GM12878 (cell line): ENCODE data around the gene MTTP. TPM values are rescaled to one million over a fixed set of nuclear protein-coding genes. Genes with fewer than 3 reads are reported as not detected.

Experiments
- ATAC-seq: fragments of 200-7000 bp; cut with Tn5 transposase; 3 replicates; pipeline ENCODE4 v1.9.1; 2020; ENCODE audit warnings: mild to moderate bottlenecking, moderate library complexity
- BruUV-seq: library from RNA; stranded (reverse); fragments of 400-500 nt; replicated peaks from 2 replicates; lab custom pipeline; 2021; lab: Mats Ljungman, UMichigan
- CTCF ChIA-PET: fragments of 300-600 bp; sonication (Branson Sonifier 250); formaldehyde crosslinking; extraction: SDS; loops from one replicate; lab custom pipeline; 2021; ENCODE audit warnings: inconsistent platforms; lab: Yijun Ruan, JAX
- POLR2A ChIA-PET: fragments of 350-600 bp; formaldehyde crosslinking; extraction: SDS; loops from one replicate; lab custom pipeline; 2021; ENCODE audit warnings: inconsistent platforms; lab: Charles Lee
- RAD21 ChIA-PET: fragments of 300-600 bp; sonication (Branson Sonifier 250); formaldehyde crosslinking; loops from one replicate; lab custom pipeline; 2023; ENCODE audit warnings: antibody characterized with exemption; ENCODE audit not compliant: unreplicated experiment; lab: Charles Lee
- SMC1A ChIA-PET: fragments of 300-600 bp; sonication (Branson Sonifier 250); formaldehyde crosslinking; loops from one replicate; lab custom pipeline; 2023; ENCODE audit not compliant: unreplicated experiment, uncharacterized antibody; lab: Charles Lee
- DNase-seq: peaks from one replicate; pipeline ENCODE4 v3.0.0-alpha.2; 2011; ENCODE audit warnings: low read depth, low spot score
- FAIRE-seq: peaks from 3 replicates; lab custom pipeline; 2011; peaks lifted over from hg19 to GRCh38; lab: Jason Lieb, UNC
- H2AFZ ChIP-seq: 2 replicates; pipeline ENCODE4 v1.6.0; 2011; ENCODE audit warnings: low read depth, low read length, control low read depth; ENCODE audit not compliant: control insufficient read depth
- H3K27ac ChIP-seq: 2 replicates; pipeline ENCODE4 v1.5.1; 2011; ENCODE audit warnings: control low read depth; ENCODE audit not compliant: control insufficient read depth, insufficient read depth
- H3K27me3 ChIP-seq, 2 experiments: replicated peaks in 1 of 2; 2 replicates each; pipeline versions ENCODE4 v1.6.0 to v1.6.1; 2011; ENCODE audit warnings: low read length in 1 of 2; ENCODE audit not compliant: control insufficient read depth in 2 of 2, insufficient read depth in 2 of 2
- H3K36me3 ChIP-seq, 2 experiments: 2 replicates each; pipeline ENCODE4 v1.5.1; 2011; ENCODE audit warnings: low read length in 1 of 2; ENCODE audit not compliant: control insufficient read depth in 2 of 2, insufficient read depth in 2 of 2
- H3K4me1 ChIP-seq: 2 replicates; pipeline ENCODE4 v1.6.1; 2011; ENCODE audit warnings: mild to moderate bottlenecking, low read length, moderate library complexity, mixed read lengths; ENCODE audit not compliant: control insufficient read depth, insufficient read depth
- H3K4me2 ChIP-seq: 2 replicates; pipeline ENCODE4 v1.6.0; 2011; ENCODE audit warnings: control low read depth; ENCODE audit not compliant: control insufficient read depth, insufficient read depth
- H3K4me3 ChIP-seq: fragments of 200-600 bp; sonication (generic); 2 replicates; pipeline ENCODE4 v1.5.1; 2016
- H3K79me2 ChIP-seq: 2 replicates; pipeline ENCODE4 v1.6.0; 2011; ENCODE audit warnings: low read length; ENCODE audit not compliant: control insufficient read depth, insufficient read depth
- H3K9ac ChIP-seq: 2 replicates; pipeline ENCODE4 v1.8.0; 2011; ENCODE audit warnings: low read length, control low read depth, mixed read lengths; ENCODE audit not compliant: control insufficient read depth, insufficient read depth
- H3K9me3 ChIP-seq: replicated peaks from 3 replicates; pipeline ENCODE4 v1.5.1; 2011; ENCODE audit warnings: mild to moderate bottlenecking, low read length; ENCODE audit not compliant: control insufficient read depth, insufficient read depth
- H4K20me1 ChIP-seq: 2 replicates; pipeline ENCODE4 v1.6.0; 2011; ENCODE audit not compliant: control insufficient read depth, insufficient read depth
- CBX5 ChIP-seq: sonication (generic); IDR thresholded peaks from 2 replicates; pipeline ENCODE4 v1.6.1; 2016; ENCODE audit warnings: low read depth, moderate library complexity, mild to moderate bottlenecking, inconsistent platforms
- FOS ChIP-seq: IDR thresholded peaks from 3 replicates; pipeline ENCODE4 v1.6.1; 2011; ENCODE audit warnings: borderline replicate concordance; ENCODE audit not compliant: insufficient read length; ENCODE audit errors: extremely low read depth
- KAT2A ChIP-seq: conservative IDR thresholded peaks from 2 replicates; pipeline ENCODE4 v1.6.1; 2011; ENCODE audit warnings: low read depth, low read length; ENCODE audit not compliant: control insufficient read depth
- KDM1A ChIP-seq: fragments of 200-600 bp; sonication (generic); IDR thresholded peaks from 2 replicates; pipeline ENCODE4 v1.6.1; 2016; ENCODE audit warnings: borderline replicate concordance
- RELA ChIP-seq: fragments of 450-650 bp; IDR thresholded peaks from 2 replicates; pipeline ENCODE4 v1.8.0; 2014; ENCODE audit warnings: borderline replicate concordance; ENCODE audit not compliant: partially characterized antibody
- SP1 ChIP-seq: IDR thresholded peaks from one replicate; pipeline ENCODE4 v1.6.1; 2011; ENCODE audit warnings: low read depth, low read length
- SREBF1 ChIP-seq: IDR thresholded peaks from 2 replicates; pipeline ENCODE4 v1.6.1; 2012; ENCODE audit warnings: mild to moderate bottlenecking, low read length
- WGBS: methylation state at CpG from one replicate; pipeline ENCODE4 v1.1.6; 2016; ENCODE audit warnings: low lambda C conversion rate; ENCODE audit not compliant: insufficient replicate concordance, insufficient coverage; ENCODE audit errors: missing lambda C conversion rate; 5-methylcytosine and 5-hydroxymethylcytosine counted together
- in situ Hi-C: fragments of 300-500 bp; cut with MboI; formaldehyde crosslinking; loops from 9 replicates; pipeline ENCODE4 v1.14.3; 2018; ENCODE audit warnings: mixed read lengths
- intact Hi-C: fragments of 100-400 bp; cut with micrococcal nuclease; formaldehyde crosslinking; loops from one replicate; pipeline ENCODE4 v1.14.2; 2022; ENCODE audit not compliant: unreplicated experiment
- polyA plus RNA-seq, 11 experiments: library from polyadenylated mRNA; depleted of rRNA in 4 of 11; unstranded in 6 of 11; stranded (reverse) in 5 of 11; fragments of >200 nt; fragmentation: Nextera tagmentation in 4 of 11; fragmentation: Illumina TruSeq in 1 of 11; extraction: Ambion mirVana in 4 of 11; extraction: Trizol in 1 of 11; gene quantifications; 1 replicate in 1 of 11; 2 replicates in 10 of 11; pipeline versions ENCODE4 v1.2.1 to v1.2.3, GENCODE V29; 2011 to 2016; ENCODE audit warnings: inconsistent platforms in 2 of 11, missing spikeins in 2 of 11, low read depth in 1 of 11
- total RNA-seq, 4 experiments: library from RNA; depleted of rRNA in 3 of 4; stranded (reverse); fragments of >200 nt in 3 of 4; fragmentation: Illumina TruSeq in 1 of 4; extraction: Trizol in 1 of 4; gene quantifications; 2 replicates each; pipeline versions ENCODE4 v1.2.1 to v1.2.3, GENCODE V29; 2013 to 2021
- TF ChIP-seq, protein P1 (sequence below): fragments of 450-650 bp; formaldehyde crosslinking; IDR thresholded peaks from 2 replicates; pipeline ENCODE4 v1.4.0; 2022; ENCODE audit warnings: mild to moderate bottlenecking, moderate library complexity
- TF ChIP-seq, protein P2 (sequence below): IDR thresholded peaks from 2 replicates; pipeline ENCODE4 v1.6.1; 2012; ENCODE audit warnings: low read length, inconsistent platforms

MTTP gene
- total and polyA plus RNA-seq, 10 of the 15 experiments (the other 5 are each of a cell fraction or from before 2014, with no cell fraction given): 0.08 to 2.2 (median 0.21) TPM; not detected in 1

DNA sequence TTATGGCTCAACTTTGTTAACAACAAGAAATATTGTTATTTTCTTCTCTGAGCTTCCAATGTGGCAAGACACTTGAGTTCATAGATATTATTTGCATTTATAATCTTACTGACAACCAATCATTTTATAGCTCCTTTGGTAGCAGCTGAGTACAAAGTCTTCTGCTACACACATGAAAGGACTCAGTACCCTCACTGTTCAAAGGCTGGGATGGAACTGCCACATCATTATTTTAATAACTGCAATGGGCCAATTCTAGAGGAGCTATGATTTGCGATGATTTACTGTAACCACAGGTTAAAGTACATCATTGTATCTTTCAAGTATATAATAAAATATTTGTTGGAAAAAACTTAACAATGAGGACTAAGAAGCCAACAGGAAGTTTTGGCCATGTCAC lies 10.9 kb downstream of the MTTP start:
- no TSS peak for BruUV-seq

More for the DNA sequence above, 10.9 kb downstream of the MTTP start:
- 39% methylated on average over 1 of the region's 1 CpG for WGBS
- Histone ChIP-seq H3K27me3 (no peaks in the 10 kb centered on the region), H3K4me1 (no peaks in the 10 kb centered on the region), H3K36me3 (no peaks in the 10 kb centered on the region), H3K27ac (no peak overlapping the region), H3K4me3 (no peak overlapping the region), H3K4me2 (no peak overlapping the region), H3K9ac (no peak overlapping the region), H3K79me2 (no peaks in the 10 kb centered on the region), H2AFZ (no peak overlapping the region), H4K20me1 (no peaks in the 10 kb centered on the region), H3K9me3 (no peaks in the 10 kb centered on the region)
- intact Hi-C loops (no loop called here), in situ Hi-C loops (no loop called here)
- ChIA-PET POLR2A (no interaction called here), RAD21 (interaction anchor here (1.0 kb wide), 2 partner anchors 223 to 363 kb away, joined by 3 read pairs; no protein-coding TSS in a partner anchor), SMC1A (interaction anchor here (1.0 kb wide), 1 partner anchor 9 kb away, joined by 3 read pairs; no protein-coding TSS in a partner anchor), CTCF (no interaction called here)
- FAIRE-seq: no peak
- no peak for ATAC-seq
- TF ChIP-seq KDM1A (no peak), FOS (no peak), RELA (no peak), SP1 (no peak), KAT2A (no peak), SREBF1 (no peak), CBX5 (no peak)
- TF ChIP-seq, protein P1, sequence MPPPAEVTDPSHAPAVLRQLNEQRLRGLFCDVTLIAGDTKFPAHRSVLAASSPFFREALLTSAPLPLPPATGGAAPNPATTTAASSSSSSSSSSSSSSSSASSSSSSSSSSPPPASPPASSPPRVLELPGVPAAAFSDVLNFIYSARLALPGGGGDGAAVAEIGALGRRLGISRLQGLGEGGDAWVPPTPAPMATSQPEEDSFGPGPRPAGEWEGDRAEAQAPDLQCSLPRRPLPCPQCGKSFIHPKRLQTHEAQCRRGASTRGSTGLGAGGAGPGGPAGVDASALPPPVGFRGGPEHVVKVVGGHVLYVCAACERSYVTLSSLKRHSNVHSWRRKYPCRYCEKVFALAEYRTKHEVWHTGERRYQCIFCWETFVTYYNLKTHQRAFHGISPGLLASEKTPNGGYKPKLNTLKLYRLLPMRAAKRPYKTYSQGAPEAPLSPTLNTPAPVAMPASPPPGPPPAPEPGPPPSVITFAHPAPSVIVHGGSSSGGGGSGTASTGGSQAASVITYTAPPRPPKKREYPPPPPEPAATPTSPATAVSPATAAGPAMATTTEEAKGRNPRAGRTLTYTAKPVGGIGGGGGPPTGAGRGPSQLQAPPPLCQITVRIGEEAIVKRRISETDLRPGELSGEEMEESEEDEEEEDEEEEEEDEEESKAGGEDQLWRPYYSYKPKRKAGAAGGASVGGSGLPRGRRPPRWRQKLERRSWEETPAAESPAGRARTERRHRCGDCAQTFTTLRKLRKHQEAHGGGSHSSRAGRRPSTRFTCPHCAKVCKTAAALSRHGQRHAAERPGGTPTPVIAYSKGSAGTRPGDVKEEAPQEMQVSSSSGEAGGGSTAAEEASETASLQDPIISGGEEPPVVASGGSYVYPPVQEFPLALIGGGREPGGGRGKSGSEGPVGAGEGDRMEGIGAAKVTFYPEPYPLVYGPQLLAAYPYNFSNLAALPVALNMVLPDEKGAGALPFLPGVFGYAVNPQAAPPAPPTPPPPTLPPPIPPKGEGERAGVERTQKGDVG (CRISPR knock-in tag): no peak
- TF ChIP-seq, protein P2, sequence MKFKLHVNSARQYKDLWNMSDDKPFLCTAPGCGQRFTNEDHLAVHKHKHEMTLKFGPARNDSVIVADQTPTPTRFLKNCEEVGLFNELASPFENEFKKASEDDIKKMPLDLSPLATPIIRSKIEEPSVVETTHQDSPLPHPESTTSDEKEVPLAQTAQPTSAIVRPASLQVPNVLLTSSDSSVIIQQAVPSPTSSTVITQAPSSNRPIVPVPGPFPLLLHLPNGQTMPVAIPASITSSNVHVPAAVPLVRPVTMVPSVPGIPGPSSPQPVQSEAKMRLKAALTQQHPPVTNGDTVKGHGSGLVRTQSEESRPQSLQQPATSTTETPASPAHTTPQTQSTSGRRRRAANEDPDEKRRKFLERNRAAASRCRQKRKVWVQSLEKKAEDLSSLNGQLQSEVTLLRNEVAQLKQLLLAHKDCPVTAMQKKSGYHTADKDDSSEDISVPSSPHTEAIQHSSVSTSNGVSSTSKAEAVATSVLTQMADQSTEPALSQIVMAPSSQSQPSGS: no peak
- DNase-seq: no peak
